HCT116 (cell line): Measurements from ENCODE around the gene CHST14. TPM values are rescaled to one million over a fixed set of nuclear protein-coding genes. Genes with fewer than 3 reads are reported as not detected.

ENCODE experiments used
- ATAC-seq: fragments of 200-7000 bp; cut with Tn5 transposase; 2 replicates; pipeline ENCODE4 v1.9.1; 2020; ENCODE audit warnings: mild to moderate bottlenecking, moderate library complexity
- BruUV-seq: library from RNA; stranded (reverse); fragments of 400-500 nt; replicated peaks from 2 replicates; lab custom pipeline; 2021; lab: Mats Ljungman, UMichigan
- CTCF ChIA-PET: fragments of 300-600 bp; sonication (Branson Sonifier 250); formaldehyde crosslinking; loops from one replicate; lab custom pipeline; 2021; ENCODE audit warnings: antibody characterized with exemption; lab: Charles Lee
- POLR2A ChIA-PET: fragments of 300-600, 350-600 bp; sonication (Branson Sonifier 250); formaldehyde crosslinking; loops from one replicate; lab custom pipeline; 2021; ENCODE audit warnings: antibody characterized with exemption; lab: Charles Lee
- RAD21 ChIA-PET, 2 experiments: fragments of 300-600 bp; sonication (Branson Sonifier 250); formaldehyde crosslinking; loops; one replicate each; lab custom pipeline; 2023; ENCODE audit warnings: low total read pairs in 2 of 2; ENCODE audit not compliant: uncharacterized antibody in 2 of 2, unreplicated experiment in 2 of 2, low non-redundant PET in 1 of 2; lab: Charles Lee
- DNase-seq: peaks from one replicate; pipeline ENCODE4 v3.0.0-alpha.2; 2010; ENCODE audit warnings: low read depth, low spot score
- H2AFZ ChIP-seq: fragments of 200-600 bp; shearing (Covaris generic), sonication (generic); 2 replicates; pipeline ENCODE4 v1.6.1; 2017; ENCODE audit warnings: low read depth, mixed run types, mixed read lengths, antibody characterized with exemption, low read length; ENCODE audit not compliant: poor library complexity, severe bottlenecking
- H3K27ac ChIP-seq: 2 replicates; pipeline ENCODE4 v1.5.1; 2012; ENCODE audit warnings: low read depth, low read length
- H3K27me3 ChIP-seq: fragments of 200-600 bp; sonication (generic); 2 replicates; pipeline ENCODE4 v1.6.1; 2016; ENCODE audit warnings: mixed run types, low read length, mixed read lengths; ENCODE audit not compliant: insufficient read depth
- H3K36me3 ChIP-seq, 2 experiments: fragments of 200-500 bp in 1 of 2; fragments of 200-600 bp in 1 of 2; sonication (Bioruptor generic) in 1 of 2; sonication (generic) in 1 of 2; 2 replicates each; pipeline versions ENCODE4 v1.5.1 to v1.6.1; 2014 to 2016; ENCODE audit warnings: low read length in 2 of 2, inconsistent platforms in 1 of 2, mixed read lengths in 1 of 2, mixed run types in 1 of 2; ENCODE audit not compliant: insufficient read depth in 2 of 2, control insufficient read depth in 1 of 2
- H3K4me1 ChIP-seq, 2 experiments: fragments of 200-600 bp in 1 of 2; sonication (generic) in 1 of 2; 2 replicates each; pipeline versions ENCODE4 v1.5.1 to v1.6.1; 2012 to 2017; ENCODE audit warnings: low read length in 2 of 2, inconsistent platforms in 1 of 2, mild to moderate bottlenecking in 1 of 2, mixed read lengths in 1 of 2, mixed run types in 1 of 2, moderate library complexity in 1 of 2; ENCODE audit not compliant: insufficient read depth in 2 of 2, control insufficient read depth in 1 of 2
- H3K4me2 ChIP-seq: fragments of 200-600 bp; sonication (generic); 2 replicates; pipeline ENCODE4 v1.6.1; 2017; ENCODE audit warnings: mixed run types, low read length, mixed read lengths
- H3K4me3 ChIP-seq, 2 experiments: fragments of 200-600 bp in 1 of 2; sonication (generic) in 1 of 2; replicated peaks in 1 of 2; 2 replicates each; pipeline ENCODE4 v1.5.1; 2011 to 2016; ENCODE audit warnings: low read length in 2 of 2, control low read depth in 1 of 2, low read depth in 1 of 2, mild to moderate bottlenecking in 1 of 2, mixed read lengths in 1 of 2, mixed run types in 1 of 2
- H3K79me2 ChIP-seq: fragments of 200-600 bp; sonication (generic); 2 replicates; pipeline ENCODE4 v1.6.1; 2017; ENCODE audit warnings: mild to moderate bottlenecking, mixed run types, low read length, moderate library complexity, mixed read lengths; ENCODE audit not compliant: insufficient read depth
- H3K9ac ChIP-seq: fragments of 200-600 bp; sonication (generic); 2 replicates; pipeline ENCODE4 v1.6.1; 2016; ENCODE audit warnings: low read length, mixed read lengths
- H3K9me2 ChIP-seq: fragments of 200-600 bp; sonication (generic), shearing (Covaris generic); 2 replicates; pipeline ENCODE4 v1.6.1; 2017; ENCODE audit warnings: mixed run types, mild to moderate bottlenecking, moderate library complexity; ENCODE audit not compliant: insufficient read depth
- H3K9me3 ChIP-seq, 2 experiments: fragments of 200-500 bp in 1 of 2; fragments of 200-600 bp in 1 of 2; sonication (Bioruptor generic) in 1 of 2; sonication (generic) in 1 of 2; 2 replicates each; pipeline ENCODE4 v1.6.1; 2014 to 2017; ENCODE audit warnings: low read length in 2 of 2, mixed read lengths in 2 of 2, inconsistent platforms in 1 of 2, low read depth in 1 of 2, mild to moderate bottlenecking in 1 of 2, mixed run types in 1 of 2, moderate library complexity in 1 of 2; ENCODE audit not compliant: control insufficient read depth in 1 of 2, insufficient read depth in 1 of 2
- H4K20me1 ChIP-seq: fragments of 200-600 bp; sonication (generic), shearing (Covaris generic); 2 replicates; pipeline ENCODE4 v1.6.1; 2017; ENCODE audit warnings: mixed run types, mild to moderate bottlenecking, moderate library complexity; ENCODE audit not compliant: insufficient read depth
- CEBPB ChIP-seq: IDR thresholded peaks from 2 replicates; pipeline ENCODE4 v1.6.1; 2012; ENCODE audit warnings: low read depth
- FOSL1 ChIP-seq: IDR thresholded peaks from 2 replicates; pipeline ENCODE4 v1.6.1; 2012; ENCODE audit warnings: low read depth
- SIN3A ChIP-seq: IDR thresholded peaks from 2 replicates; pipeline ENCODE4 v1.6.1; 2012; ENCODE audit warnings: low read depth
- SRF ChIP-seq: IDR thresholded peaks from 2 replicates; pipeline ENCODE4 v1.6.1; 2012; ENCODE audit warnings: low read depth
- YY1 ChIP-seq: IDR thresholded peaks from 2 replicates; pipeline ENCODE4 v1.6.1; 2011; ENCODE audit warnings: low read length, low read depth, moderate library complexity, mild to moderate bottlenecking; ENCODE audit not compliant: insufficient replicate concordance; ENCODE audit errors: extremely low read depth
- intact Hi-C: fragments of 100-400 bp; cut with micrococcal nuclease; formaldehyde crosslinking; loops from 2 replicates; pipeline ENCODE4 v1.10.0; 2022
- total RNA-seq: library from RNA; stranded (reverse); gene quantifications from one replicate; pipeline ENCODE4 v1.2.1, GENCODE V29; 2021; ENCODE audit not compliant: unreplicated experiment
- TF ChIP-seq, protein P1 (sequence below), 3 experiments: fragments of 200-600 bp in 1 of 3; sonication (generic) in 1 of 3; IDR thresholded peaks in 2 of 3; conservative IDR thresholded peaks in 1 of 3; 2 replicates each; pipeline ENCODE4 v1.5.1; 2012 to 2017; ENCODE audit warnings: low read depth in 2 of 3, low read length in 2 of 3, antibody characterized with exemption in 1 of 3, borderline replicate concordance in 1 of 3, control low read depth in 1 of 3, mild to moderate bottlenecking in 1 of 3, mixed read lengths in 1 of 3, mixed run types in 1 of 3, moderate library complexity in 1 of 3; ENCODE audit not compliant: insufficient read depth in 1 of 3
- TF ChIP-seq, protein P2 (sequence below): IDR thresholded peaks from 2 replicates; pipeline ENCODE4 v1.6.1; 2012
- TF ChIP-seq, protein P3 (sequence below): IDR thresholded peaks from 2 replicates; pipeline ENCODE4 v1.6.1; 2012

CHST14 gene
- total RNA-seq, 1 experiment from 2014 or later, result 12.7 TPM

DNA sequence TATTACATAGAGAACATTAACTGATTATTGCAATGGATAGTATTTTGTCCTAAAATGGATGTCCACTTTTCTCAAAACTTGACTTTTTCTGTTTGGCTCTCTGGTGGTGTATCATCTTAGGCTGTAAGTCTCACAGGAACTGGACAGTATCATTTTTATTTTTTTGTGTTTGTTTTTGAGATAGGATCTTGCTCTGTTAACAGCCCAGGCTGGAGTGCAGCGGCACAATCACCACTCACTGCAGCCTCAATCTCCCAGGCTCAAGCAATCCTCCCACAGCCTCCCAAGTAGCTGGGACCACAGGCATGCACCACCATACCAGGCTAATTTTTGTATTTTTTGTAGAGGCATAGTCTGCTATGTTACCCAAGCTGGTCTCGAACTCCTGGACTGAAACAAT lies 13.1 kb downstream of the CHST14 start:
- ATAC-seq (no peak), DNase-seq (no peak)
- ChIA-PET POLR2A (no interaction called here), CTCF (no interaction called here), RAD21 (no interaction called here)
- Histone ChIP-seq H3K36me3 (no peaks in the 10 kb centered on the region), H3K4me1 (no peaks in the 10 kb centered on the region), H3K79me2 (no peaks in the 10 kb centered on the region), H3K27me3 (no peaks in the 10 kb centered on the region), H4K20me1 (no peaks in the 10 kb centered on the region), H3K9ac (no peak overlapping the region), H3K9me3 (no peaks in the 10 kb centered on the region), H3K9me2 (no peaks in the 10 kb centered on the region), H2AFZ (no peak overlapping the region), H3K27ac (no peak overlapping the region), H3K4me3 (no peak overlapping the region), H3K4me2 (no peak overlapping the region)
- TF ChIP-seq, protein P1, sequence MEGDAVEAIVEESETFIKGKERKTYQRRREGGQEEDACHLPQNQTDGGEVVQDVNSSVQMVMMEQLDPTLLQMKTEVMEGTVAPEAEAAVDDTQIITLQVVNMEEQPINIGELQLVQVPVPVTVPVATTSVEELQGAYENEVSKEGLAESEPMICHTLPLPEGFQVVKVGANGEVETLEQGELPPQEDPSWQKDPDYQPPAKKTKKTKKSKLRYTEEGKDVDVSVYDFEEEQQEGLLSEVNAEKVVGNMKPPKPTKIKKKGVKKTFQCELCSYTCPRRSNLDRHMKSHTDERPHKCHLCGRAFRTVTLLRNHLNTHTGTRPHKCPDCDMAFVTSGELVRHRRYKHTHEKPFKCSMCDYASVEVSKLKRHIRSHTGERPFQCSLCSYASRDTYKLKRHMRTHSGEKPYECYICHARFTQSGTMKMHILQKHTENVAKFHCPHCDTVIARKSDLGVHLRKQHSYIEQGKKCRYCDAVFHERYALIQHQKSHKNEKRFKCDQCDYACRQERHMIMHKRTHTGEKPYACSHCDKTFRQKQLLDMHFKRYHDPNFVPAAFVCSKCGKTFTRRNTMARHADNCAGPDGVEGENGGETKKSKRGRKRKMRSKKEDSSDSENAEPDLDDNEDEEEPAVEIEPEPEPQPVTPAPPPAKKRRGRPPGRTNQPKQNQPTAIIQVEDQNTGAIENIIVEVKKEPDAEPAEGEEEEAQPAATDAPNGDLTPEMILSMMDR (IDR thresholded peaks at IDR 0.05 in 2 of 3, conservative IDR thresholded peaks at IDR 0.05 in 1 of 3; ENCODE audit: borderline replicate concordance in 1 of 3, insufficient read depth in 1 of 3, low read depth in 2 of 3, low read length in 2 of 3), result no peak
- TF ChIP-seq SIN3A, result no peak
- no peak for TF ChIP-seq CEBPB
- TF ChIP-seq, protein P2, sequence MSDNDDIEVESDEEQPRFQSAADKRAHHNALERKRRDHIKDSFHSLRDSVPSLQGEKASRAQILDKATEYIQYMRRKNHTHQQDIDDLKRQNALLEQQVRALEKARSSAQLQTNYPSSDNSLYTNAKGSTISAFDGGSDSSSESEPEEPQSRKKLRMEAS, result no peak
- intact Hi-C loops, result no loop called here
- no TSS peak for BruUV-seq

DNA sequence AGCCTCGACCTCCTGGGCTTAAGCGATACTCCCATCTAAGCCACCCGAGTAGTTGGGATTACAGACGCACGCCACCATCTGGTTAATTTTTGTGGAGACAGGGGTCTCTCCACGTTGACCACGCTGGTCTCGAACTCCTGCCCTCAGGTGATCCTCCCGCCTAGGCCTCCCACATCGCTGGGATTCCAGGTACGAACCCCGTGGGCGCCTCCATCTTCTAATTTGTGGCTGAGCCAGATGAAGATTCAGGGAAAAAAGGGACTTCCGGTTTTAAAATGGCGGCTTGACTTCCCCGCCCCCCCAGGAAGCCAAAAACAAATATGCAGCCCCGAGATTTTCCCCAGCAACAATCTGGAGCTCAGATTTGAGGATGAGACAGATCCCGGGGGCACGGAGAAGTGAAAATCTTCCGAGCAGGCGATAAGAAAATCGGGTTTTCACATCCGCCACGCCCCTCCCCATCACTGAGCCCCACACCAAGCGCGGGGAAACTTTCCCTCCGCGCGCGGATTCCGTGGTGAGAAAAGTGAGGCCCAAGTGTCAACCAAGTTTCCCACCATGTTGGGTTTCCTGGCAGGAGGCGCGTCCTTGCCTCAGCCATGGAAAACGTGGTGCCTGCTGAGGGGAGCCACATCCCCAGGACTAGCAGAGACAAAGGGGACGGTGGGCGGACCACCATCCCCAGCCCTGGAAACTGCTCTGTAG lies 15.4 kb downstream of the CHST14 start:
- ChIA-PET RAD21 (no interaction called here), CTCF (no interaction called here), POLR2A (no interaction called here)
- Histone ChIP-seq H3K4me3 (no peak overlapping the region), H3K36me3 (no peaks in the 10 kb centered on the region), H4K20me1 (no peaks in the 10 kb centered on the region), H3K4me2 (no peak overlapping the region), H3K27me3 (no peaks in the 10 kb centered on the region), H3K9ac (no peak overlapping the region), H3K79me2 (no peaks in the 10 kb centered on the region), H3K9me3 (no peaks in the 10 kb centered on the region), H2AFZ (no peak overlapping the region), H3K4me1 (no peaks in the 10 kb centered on the region), H3K27ac (no peak overlapping the region), H3K9me2 (no peaks in the 10 kb centered on the region)
- BruUV-seq, result no TSS peak
- no peak for TF ChIP-seq FOSL1
- TF ChIP-seq, protein P3, sequence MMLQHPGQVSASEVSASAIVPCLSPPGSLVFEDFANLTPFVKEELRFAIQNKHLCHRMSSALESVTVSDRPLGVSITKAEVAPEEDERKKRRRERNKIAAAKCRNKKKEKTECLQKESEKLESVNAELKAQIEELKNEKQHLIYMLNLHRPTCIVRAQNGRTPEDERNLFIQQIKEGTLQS, result no peak
- no peak for TF ChIP-seq SRF
- no peak for TF ChIP-seq YY1
- intact Hi-C loops, result no loop called here
- no peak for ATAC-seq
- no peak for DNase-seq
